Measurements from ENCODE around the gene NME4.
A peak's percentile ranks its signal among the peaks of the same experiment; 100 is the strongest.

Gene NME4

GRCh38 chr16:398561-399339 lies 1.8 kb downstream of the NME4 start:
- Histone ChIP-seq H3K27ac (ENCODE audit: poor library complexity, severe bottlenecking) (peak overlapping the region; percentile 56), H3K4me3 (ENCODE audit: severe bottlenecking) (no peak overlapping the region), H3K9me3 (ENCODE audit: severe bottlenecking) (no peaks in the 10 kb centered on the region), H3K36me3 (ENCODE audit: low read depth) (peaks cover 6% of the 10 kb centered on the region; the same call in 1 of the 2 replicates), H3K4me1 (ENCODE audit: insufficient read depth, poor library complexity, severe bottlenecking) (peaks cover 3% of the 10 kb centered on the region), H3K27me3 (ENCODE audit: insufficient read depth, poor library complexity, severe bottlenecking) (no peaks in the 10 kb centered on the region)
- ATAC-seq (ENCODE audit: low read depth) (no peak), DNase-seq (ENCODE audit: low spot score) (no peak)
- TF ChIP-seq, protein P1, sequence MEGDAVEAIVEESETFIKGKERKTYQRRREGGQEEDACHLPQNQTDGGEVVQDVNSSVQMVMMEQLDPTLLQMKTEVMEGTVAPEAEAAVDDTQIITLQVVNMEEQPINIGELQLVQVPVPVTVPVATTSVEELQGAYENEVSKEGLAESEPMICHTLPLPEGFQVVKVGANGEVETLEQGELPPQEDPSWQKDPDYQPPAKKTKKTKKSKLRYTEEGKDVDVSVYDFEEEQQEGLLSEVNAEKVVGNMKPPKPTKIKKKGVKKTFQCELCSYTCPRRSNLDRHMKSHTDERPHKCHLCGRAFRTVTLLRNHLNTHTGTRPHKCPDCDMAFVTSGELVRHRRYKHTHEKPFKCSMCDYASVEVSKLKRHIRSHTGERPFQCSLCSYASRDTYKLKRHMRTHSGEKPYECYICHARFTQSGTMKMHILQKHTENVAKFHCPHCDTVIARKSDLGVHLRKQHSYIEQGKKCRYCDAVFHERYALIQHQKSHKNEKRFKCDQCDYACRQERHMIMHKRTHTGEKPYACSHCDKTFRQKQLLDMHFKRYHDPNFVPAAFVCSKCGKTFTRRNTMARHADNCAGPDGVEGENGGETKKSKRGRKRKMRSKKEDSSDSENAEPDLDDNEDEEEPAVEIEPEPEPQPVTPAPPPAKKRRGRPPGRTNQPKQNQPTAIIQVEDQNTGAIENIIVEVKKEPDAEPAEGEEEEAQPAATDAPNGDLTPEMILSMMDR (IDR thresholded peaks at IDR 0.05; ENCODE audit: poor library complexity, severe bottlenecking) = no peak

DNA sequence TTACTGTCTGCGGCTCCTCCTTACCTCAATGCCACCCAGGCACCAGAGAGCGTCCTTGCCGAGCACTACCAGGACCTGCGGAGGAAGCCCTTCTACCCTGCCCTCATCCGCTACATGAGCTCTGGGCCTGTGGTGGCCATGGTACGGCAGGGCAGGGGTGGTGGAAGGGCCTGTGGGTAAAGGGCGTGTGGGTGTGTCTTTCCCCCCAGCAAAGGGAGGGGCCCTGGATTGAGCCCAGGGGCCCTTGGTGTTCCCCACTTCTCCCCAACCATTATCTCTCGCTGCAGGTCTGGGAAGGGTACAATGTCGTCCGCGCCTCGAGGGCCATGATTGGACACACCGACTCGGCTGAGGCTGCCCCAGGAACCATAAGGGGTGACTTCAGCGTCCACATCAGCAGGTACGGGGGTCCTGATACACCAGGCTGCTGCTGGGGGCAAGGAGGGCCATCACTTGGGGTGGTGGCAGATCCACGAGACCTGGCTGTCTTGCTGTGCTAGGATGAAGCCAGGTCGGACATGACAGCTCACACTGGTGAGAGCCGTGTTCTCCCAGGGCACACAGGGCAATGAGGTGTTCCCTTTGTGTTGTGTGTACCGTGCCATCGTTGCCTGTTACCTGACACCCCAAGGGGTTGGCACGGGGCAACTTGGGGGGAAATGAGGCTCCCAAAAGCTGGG lies 2.5 kb downstream of the NME4 start:
- ATAC-seq (ENCODE audit: low read depth) = no peak
- H3K4me1 ChIP-seq (ENCODE audit: insufficient read depth, poor library complexity, severe bottlenecking) = peaks cover 3% of the 10 kb centered on the region

DNA sequence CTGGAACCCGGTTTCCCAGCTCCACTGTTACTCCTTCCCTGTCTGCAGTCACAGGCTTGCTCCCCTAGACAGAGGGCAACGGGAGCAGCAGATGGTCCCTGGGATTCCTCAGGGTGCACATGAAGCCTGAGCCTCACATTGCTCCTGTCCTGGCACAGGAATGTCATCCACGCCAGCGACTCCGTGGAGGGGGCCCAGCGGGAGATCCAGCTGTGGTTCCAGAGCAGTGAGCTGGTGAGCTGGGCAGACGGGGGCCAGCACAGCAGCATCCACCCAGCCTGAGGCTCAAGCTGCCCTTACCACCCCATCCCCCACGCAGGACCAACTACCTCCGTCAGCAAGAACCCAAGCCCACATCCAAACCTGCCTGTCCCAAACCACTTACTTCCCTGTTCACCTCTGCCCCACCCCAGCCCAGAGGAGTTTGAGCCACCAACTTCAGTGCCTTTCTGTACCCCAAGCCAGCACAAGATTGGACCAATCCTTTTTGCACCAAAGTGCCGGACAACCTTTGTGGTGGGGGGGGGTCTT lies 3.1 kb downstream of the NME4 start:
- peaks cover 6% of the 10 kb centered on the region; the same call in 1 of the 2 replicates for H3K36me3 ChIP-seq (ENCODE audit: low read depth)
- H3K27me3 ChIP-seq (ENCODE audit: insufficient read depth, poor library complexity, severe bottlenecking) = no peaks in the 10 kb centered on the region
- peaks cover 3% of the 10 kb centered on the region for H3K4me1 ChIP-seq (ENCODE audit: insufficient read depth, poor library complexity, severe bottlenecking)
- no peak for ATAC-seq (ENCODE audit: low read depth)
- peak overlapping the region; percentile 90 for H3K4me3 ChIP-seq (ENCODE audit: severe bottlenecking)
- DNase-seq (ENCODE audit: low spot score) = no peak
- TF ChIP-seq, protein P1 (IDR thresholded peaks at IDR 0.05; ENCODE audit: poor library complexity, severe bottlenecking) = no peak
- peak overlapping the region; percentile 66 for H3K27ac ChIP-seq (ENCODE audit: poor library complexity, severe bottlenecking)
- no peaks in the 10 kb centered on the region for H3K9me3 ChIP-seq (ENCODE audit: severe bottlenecking)

More for the DNA sequence above, 2.5 kb downstream of the NME4 start:
- DNase-seq (ENCODE audit: low spot score) = no peak
- Histone ChIP-seq H3K27me3 (ENCODE audit: insufficient read depth, poor library complexity, severe bottlenecking) (no peaks in the 10 kb centered on the region), H3K36me3 (ENCODE audit: low read depth) (peaks cover 6% of the 10 kb centered on the region; the same call in 1 of the 2 replicates), H3K27ac (ENCODE audit: poor library complexity, severe bottlenecking) (peak overlapping the region; percentile 66), H3K4me3 (ENCODE audit: severe bottlenecking) (no peak overlapping the region), H3K9me3 (ENCODE audit: severe bottlenecking) (no peaks in the 10 kb centered on the region)
- TF ChIP-seq, protein P1 (IDR thresholded peaks at IDR 0.05; ENCODE audit: poor library complexity, severe bottlenecking) = no peak

DNA sequence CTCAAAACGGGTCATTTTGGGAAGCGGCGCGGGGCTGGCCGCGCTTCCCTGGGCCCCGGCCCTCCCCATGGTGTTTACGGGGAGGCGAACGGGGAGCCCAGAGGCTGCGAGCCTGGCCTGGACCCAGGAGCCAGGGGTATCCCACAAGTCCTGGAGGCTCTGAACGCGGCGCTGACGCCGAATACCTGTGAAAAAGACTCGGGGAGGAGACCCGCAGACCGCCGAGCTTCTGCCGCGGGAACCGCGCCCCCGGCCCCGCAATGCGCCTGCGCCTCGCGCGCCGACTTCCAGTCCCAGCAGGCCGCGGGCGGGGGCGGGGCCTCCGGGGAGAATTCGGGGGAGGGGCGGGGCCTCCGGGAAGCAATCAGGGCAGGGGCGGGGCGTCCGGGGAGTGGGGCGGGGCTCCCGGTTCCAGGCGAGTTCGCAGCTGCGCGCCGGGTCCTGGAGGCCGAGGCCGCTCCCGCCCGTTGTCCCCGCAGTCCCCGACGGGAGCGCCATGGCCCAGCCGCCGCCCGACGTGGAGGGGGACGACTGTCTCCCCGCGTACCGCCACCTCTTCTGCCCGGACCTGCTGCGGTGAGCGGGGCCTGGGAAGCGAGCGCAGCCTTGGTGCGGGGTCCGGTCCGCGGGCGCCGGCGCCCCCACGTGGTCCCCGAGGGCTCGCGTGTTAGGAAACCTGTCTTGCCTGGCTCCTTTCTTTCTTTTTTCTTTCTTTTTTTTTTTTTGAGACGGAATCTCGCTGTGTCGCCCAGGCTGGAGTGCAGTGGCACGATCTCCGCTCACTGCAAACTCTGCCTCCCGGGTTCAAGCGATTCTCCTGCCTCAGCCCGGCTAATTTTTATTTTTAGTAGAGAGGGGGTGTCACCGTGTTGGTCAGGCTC lies 4.7 kb downstream of the NME4 start, which contains the start of gene DECR2:
DECR2 (plus strand) TSS at position 418 of the 881 bp plus-strand sequence; CDS start at position 497, 79 bp downstream.
- H3K4me3 ChIP-seq (ENCODE audit: severe bottlenecking) = peak within 1 kb of the TSS; percentile 90
- H3K36me3 ChIP-seq (ENCODE audit: low read depth) = peaks cover 6% of the 10 kb centered on the region; the same call in 1 of the 2 replicates
- TF ChIP-seq, protein P1 (IDR thresholded peaks at IDR 0.05; ENCODE audit: poor library complexity, severe bottlenecking) = peak; percentile 74
- peaks cover 3% of the 10 kb centered on the region for H3K4me1 ChIP-seq (ENCODE audit: insufficient read depth, poor library complexity, severe bottlenecking)
- no peaks in the 10 kb centered on the region for H3K27me3 ChIP-seq (ENCODE audit: insufficient read depth, poor library complexity, severe bottlenecking)
- DNase-seq (ENCODE audit: low spot score) = peak; percentile 92
- H3K27ac ChIP-seq (ENCODE audit: poor library complexity, severe bottlenecking) = peak within 1 kb of the TSS; percentile 66
- ATAC-seq (ENCODE audit: low read depth) = peak; percentile 70
- H3K9me3 ChIP-seq (ENCODE audit: severe bottlenecking) = no peaks in the 10 kb centered on the region

All from RWPE2 (cell line).